Hippocampal formation (tissue), 2 donors: ENCODE data around the gene SPAG16.
A peak's percentile ranks its signal among the peaks of the same experiment; 100 is the strongest.

Source experiments
- DNase-seq, 2 donors: peaks; one replicate each; lab custom pipeline; 2025; lab: John Stamatoyannopoulos, UW

Gene SPAG16

GRCh38 chr2:214264171-214264570, 979.9 kb downstream of the SPAG16 start:
- DNase-seq, result no peak

GRCh38 chr2:214265991-214266489, 981.8 kb downstream of the SPAG16 start:
- no peak for DNase-seq

GRCh38 chr2:214277880-214278279, 993.6 kb downstream of the SPAG16 start:
- DNase-seq, result no peak

- no peak for DNase-seq
Observed at GRCh38 chr2:214286011-214286410, 1001.7 kb downstream of the SPAG16 start.

GRCh38 chr2:214293593-214293992, 1009.3 kb downstream of the SPAG16 start:
- no peak for DNase-seq

- DNase-seq, result no peak
Observed at GRCh38 chr2:214294426-214294825, 1010.2 kb downstream of the SPAG16 start.

- DNase-seq, result no peak
Observed at GRCh38 chr2:214297423-214297822, 1013.2 kb downstream of the SPAG16 start.

GRCh38 chr2:214310319-214310718, 1026.1 kb downstream of the SPAG16 start:
- DNase-seq, result no peak

GRCh38 chr2:214311031-214311533, 1026.8 kb downstream of the SPAG16 start:
- no peak for DNase-seq

- DNase-seq, result no peak
Observed at GRCh38 chr2:214311931-214312749, 1027.9 kb downstream of the SPAG16 start.

GRCh38 chr2:214315324-214315723, 1031.1 kb downstream of the SPAG16 start:
- DNase-seq, result no peak

GRCh38 chr2:214320211-214320610, 1035.9 kb downstream of the SPAG16 start:
- DNase-seq, result no peak

- no peak for DNase-seq
Observed at GRCh38 chr2:214322662-214323061, 1038.4 kb downstream of the SPAG16 start.

GRCh38 chr2:214325404-214325803, 1041.1 kb downstream of the SPAG16 start:
- no peak for DNase-seq

GRCh38 chr2:214328941-214329340, 1044.7 kb downstream of the SPAG16 start:
- DNase-seq, result peak; percentile 78 to 98

GRCh38 chr2:214341646-214342045, 1057.4 kb downstream of the SPAG16 start:
- DNase-seq, result no peak

- no peak for DNase-seq
Observed at GRCh38 chr2:214358506-214358905, 1074.2 kb downstream of the SPAG16 start.

- DNase-seq, result no peak
Observed at GRCh38 chr2:214361116-214361515, 1076.9 kb downstream of the SPAG16 start.

GRCh38 chr2:214365549-214365948, 1081.3 kb downstream of the SPAG16 start:
- DNase-seq, result no peak

- DNase-seq, result no peak
Observed at GRCh38 chr2:214367171-214367570, 1082.9 kb downstream of the SPAG16 start.

- no peak for DNase-seq
Observed at GRCh38 chr2:214376618-214377285, 1092.5 kb downstream of the SPAG16 start.

GRCh38 chr2:214377286-214377624, 1093.0 kb downstream of the SPAG16 start:
- DNase-seq, result no peak

- DNase-seq, result no peak
Observed at GRCh38 chr2:214378455-214379103, 1094.3 kb downstream of the SPAG16 start.
